Neural cell (in vitro differentiated cells): Measurements from ENCODE around the gene EGLN2. TPM values are rescaled to one million over a fixed set of nuclear protein-coding genes. Genes with fewer than 3 reads are reported as not detected.
"Not testable (repeated sequence)": the region's sequence is repeated elsewhere in the genome, so short reads cannot be mapped to it uniquely, and the experiment has no call there.

ENCODE experiments used
- H2AFZ ChIP-seq: fragments of 200-600, 300-800 bp; sonication (generic), shearing (Covaris generic); 2 replicates; pipeline ENCODE4 v1.6.0; 2014; ENCODE audit warnings: low read depth, mild to moderate bottlenecking, antibody characterized with exemption, low read length, moderate library complexity
- H3F3A ChIP-seq: fragments of 200-600 bp; shearing (Covaris generic); 2 replicates; pipeline ENCODE4 v1.6.1; 2016; ENCODE audit warnings: mild to moderate bottlenecking, moderate library complexity, mixed read lengths, antibody characterized with exemption, low read length; ENCODE audit not compliant: insufficient read depth, poor library complexity, severe bottlenecking
- H3K27ac ChIP-seq: fragments of 200-600, 300-800 bp; sonication (generic), shearing (Covaris generic); 2 replicates; pipeline ENCODE4 v1.5.1; 2014; ENCODE audit warnings: mild to moderate bottlenecking, low read length, moderate library complexity
- H3K27me3 ChIP-seq: fragments of 300-800, 200-600 bp; sonication (generic), shearing (Covaris generic); 2 replicates; pipeline ENCODE4 v1.6.0; 2014; ENCODE audit warnings: mild to moderate bottlenecking, low read depth, low read length, moderate library complexity; ENCODE audit not compliant: insufficient read depth
- H3K36me3 ChIP-seq: fragments of 300-800, 200-600 bp; sonication (generic), shearing (Covaris generic); 2 replicates; pipeline ENCODE4 v1.5.1; 2014; ENCODE audit warnings: mild to moderate bottlenecking, antibody characterized with exemption, low read length, moderate library complexity; ENCODE audit not compliant: insufficient read depth
- H3K4me2 ChIP-seq: fragments of 300-800, 200-600 bp; sonication (generic), shearing (Covaris generic); 2 replicates; pipeline ENCODE4 v1.6.0; 2014; ENCODE audit warnings: mild to moderate bottlenecking, low read length
- H3K4me3 ChIP-seq: fragments of 300-800, 200-600 bp; sonication (generic), shearing (Covaris generic); 2 replicates; pipeline ENCODE4 v1.5.1; 2014; ENCODE audit warnings: mild to moderate bottlenecking, low read length, moderate library complexity
- H3K79me2 ChIP-seq: fragments of 200-600 bp; shearing (Covaris generic); replicated peaks from 2 replicates; pipeline ENCODE4 v1.6.0; 2014; ENCODE audit warnings: mild to moderate bottlenecking, low read length, moderate library complexity; ENCODE audit not compliant: insufficient read depth
- H3K9ac ChIP-seq: fragments of 300-800, 200-600 bp; sonication (generic), shearing (Covaris generic); 2 replicates; pipeline ENCODE4 v1.6.1; 2016; ENCODE audit warnings: mild to moderate bottlenecking, low read length, mixed read lengths
- H3K9me2 ChIP-seq: fragments of 200-600 bp; shearing (Covaris generic); 2 replicates; pipeline ENCODE4 v1.6.1; 2016; ENCODE audit warnings: mild to moderate bottlenecking, low read length, mixed read lengths; ENCODE audit not compliant: insufficient read depth
- H3K9me3 ChIP-seq: fragments of 200-600, 300-800 bp; sonication (generic), shearing (Covaris generic); 2 replicates; pipeline ENCODE4 v1.6.1; 2016; ENCODE audit warnings: mild to moderate bottlenecking, mixed run types, low read length, moderate library complexity, mixed read lengths
- H4K20me1 ChIP-seq: fragments of 200-600 bp; shearing (Covaris generic); 2 replicates; pipeline ENCODE4 v1.6.1; 2016; ENCODE audit warnings: mild to moderate bottlenecking, mixed run types; ENCODE audit not compliant: insufficient read depth
- EP300 ChIP-seq: fragments of 450-650 bp; conservative IDR thresholded peaks from 2 replicates; pipeline ENCODE4 v1.6.1; 2014; ENCODE audit warnings: antibody characterized with exemption, mild to moderate bottlenecking, moderate library complexity; ENCODE audit not compliant: poor library complexity, severe bottlenecking
- EZH2 ChIP-seq: fragments of 200-600, 300-800 bp; shearing (Covaris generic), sonication (generic); IDR thresholded peaks from 2 replicates; pipeline ENCODE4 v1.6.1; 2014; ENCODE audit warnings: antibody characterized with exemption, low read length, borderline replicate concordance, mild to moderate bottlenecking; ENCODE audit not compliant: insufficient read depth, poor library complexity, severe bottlenecking
- MXI1 ChIP-seq: fragments of 450-650 bp; conservative IDR thresholded peaks from 2 replicates; pipeline ENCODE4 v1.6.1; 2014; ENCODE audit warnings: antibody characterized with exemption, mild to moderate bottlenecking; ENCODE audit not compliant: poor library complexity, severe bottlenecking
- POLR2AphosphoS5 ChIP-seq: IDR thresholded peaks from 2 replicates; pipeline ENCODE4 v1.6.1; 2012
- RAD21 ChIP-seq: fragments of 450-650 bp; conservative IDR thresholded peaks from 2 replicates; pipeline ENCODE4 v1.6.1; 2014; ENCODE audit warnings: antibody characterized with exemption, mild to moderate bottlenecking, moderate library complexity
- SMC3 ChIP-seq: fragments of 450-650 bp; conservative IDR thresholded peaks from 2 replicates; pipeline ENCODE4 v1.6.1; 2014; ENCODE audit warnings: antibody characterized with exemption, mild to moderate bottlenecking, moderate library complexity; ENCODE audit not compliant: poor library complexity
- TAF1 ChIP-seq: IDR thresholded peaks from 2 replicates; pipeline ENCODE4 v1.6.1; 2012; ENCODE audit warnings: low read depth
- polyA plus RNA-seq: library from polyadenylated mRNA; depleted of rRNA; stranded (reverse); fragments of >200 nt; gene quantifications from 2 replicates; pipeline ENCODE4 v1.2.3, GENCODE V29; 2014
- TF ChIP-seq, protein P1 (sequence below): fragments of 450-650 bp; IDR thresholded peaks from 2 replicates; pipeline ENCODE4 v1.5.1; 2014; ENCODE audit warnings: antibody characterized with exemption, mild to moderate bottlenecking, moderate library complexity; ENCODE audit not compliant: poor library complexity, severe bottlenecking
- TF ChIP-seq, protein P2 (sequence below): IDR thresholded peaks from 2 replicates; pipeline ENCODE4 v1.6.1; 2012; ENCODE audit warnings: borderline replicate concordance

The EGLN2 gene
- polyA plus RNA-seq, 1 donor from 2014 or later = 112 TPM

DNA sequence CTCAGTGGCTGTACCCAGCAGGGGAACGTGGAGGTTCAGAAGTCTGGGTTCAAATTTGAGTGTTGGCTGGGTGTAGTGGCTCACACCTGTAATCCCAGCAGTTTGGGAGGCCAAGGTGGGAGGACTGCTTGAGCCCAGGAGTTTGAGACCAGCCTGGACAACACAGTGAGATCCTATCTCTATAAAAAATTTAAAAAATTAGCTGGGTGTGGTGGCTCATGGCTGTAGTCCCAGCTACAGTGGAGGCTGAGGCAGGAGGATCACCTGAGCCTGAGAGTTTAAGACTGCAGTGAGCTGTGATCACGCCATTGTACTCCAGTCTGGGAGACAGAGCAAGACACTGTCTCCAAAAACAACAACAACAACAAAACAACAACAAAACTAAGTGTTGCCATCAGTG, 14.8 kb upstream of the EGLN2 start:
- H3K36me3 ChIP-seq, H3K27ac ChIP-seq, H2AFZ ChIP-seq, H3K9ac ChIP-seq, H3K9me2 ChIP-seq, H3K9me3 ChIP-seq, H3F3A ChIP-seq, H3K27me3 ChIP-seq, H3K79me2 ChIP-seq, H4K20me1 ChIP-seq, H3K4me3 ChIP-seq, H3K4me2 ChIP-seq: not testable (repeated sequence)

DNA sequence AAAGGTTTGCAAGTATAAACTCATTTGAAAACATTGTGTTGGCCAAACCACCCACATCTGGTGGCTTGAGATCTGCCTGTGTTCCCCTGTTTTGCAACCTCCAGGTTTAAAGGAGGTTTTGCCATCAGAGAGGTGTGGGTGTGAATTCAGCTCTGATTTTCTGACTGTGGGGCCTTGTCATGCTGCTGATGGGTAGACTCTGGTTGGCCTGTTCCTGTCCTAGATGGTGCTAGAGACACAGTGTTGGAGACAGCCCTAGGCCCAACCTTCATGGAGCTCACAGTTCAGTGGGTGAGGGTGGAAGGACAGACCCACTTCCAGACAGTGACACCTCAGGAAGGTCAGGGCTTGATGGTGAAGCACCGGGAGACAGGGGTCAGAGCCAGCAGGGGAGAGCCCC, 13.5 kb upstream of the EGLN2 start:
- Histone ChIP-seq H3K9ac (no peak overlapping the region), H3K9me2 (no peaks in the 10 kb centered on the region), H3K36me3 (no peaks in the 10 kb centered on the region), H4K20me1 (no peaks in the 10 kb centered on the region), H3K79me2 (no peaks in the 10 kb centered on the region), H3F3A (no peaks in the 10 kb centered on the region), H2AFZ (no peak overlapping the region), H3K27me3 (no peaks in the 10 kb centered on the region), H3K9me3 (no peaks in the 10 kb centered on the region), H3K4me3 (no peak overlapping the region), H3K27ac (no peak overlapping the region), H3K4me2 (no peak overlapping the region)
- TF ChIP-seq, protein P1, sequence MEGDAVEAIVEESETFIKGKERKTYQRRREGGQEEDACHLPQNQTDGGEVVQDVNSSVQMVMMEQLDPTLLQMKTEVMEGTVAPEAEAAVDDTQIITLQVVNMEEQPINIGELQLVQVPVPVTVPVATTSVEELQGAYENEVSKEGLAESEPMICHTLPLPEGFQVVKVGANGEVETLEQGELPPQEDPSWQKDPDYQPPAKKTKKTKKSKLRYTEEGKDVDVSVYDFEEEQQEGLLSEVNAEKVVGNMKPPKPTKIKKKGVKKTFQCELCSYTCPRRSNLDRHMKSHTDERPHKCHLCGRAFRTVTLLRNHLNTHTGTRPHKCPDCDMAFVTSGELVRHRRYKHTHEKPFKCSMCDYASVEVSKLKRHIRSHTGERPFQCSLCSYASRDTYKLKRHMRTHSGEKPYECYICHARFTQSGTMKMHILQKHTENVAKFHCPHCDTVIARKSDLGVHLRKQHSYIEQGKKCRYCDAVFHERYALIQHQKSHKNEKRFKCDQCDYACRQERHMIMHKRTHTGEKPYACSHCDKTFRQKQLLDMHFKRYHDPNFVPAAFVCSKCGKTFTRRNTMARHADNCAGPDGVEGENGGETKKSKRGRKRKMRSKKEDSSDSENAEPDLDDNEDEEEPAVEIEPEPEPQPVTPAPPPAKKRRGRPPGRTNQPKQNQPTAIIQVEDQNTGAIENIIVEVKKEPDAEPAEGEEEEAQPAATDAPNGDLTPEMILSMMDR = no peak
- TF ChIP-seq, protein P2, sequence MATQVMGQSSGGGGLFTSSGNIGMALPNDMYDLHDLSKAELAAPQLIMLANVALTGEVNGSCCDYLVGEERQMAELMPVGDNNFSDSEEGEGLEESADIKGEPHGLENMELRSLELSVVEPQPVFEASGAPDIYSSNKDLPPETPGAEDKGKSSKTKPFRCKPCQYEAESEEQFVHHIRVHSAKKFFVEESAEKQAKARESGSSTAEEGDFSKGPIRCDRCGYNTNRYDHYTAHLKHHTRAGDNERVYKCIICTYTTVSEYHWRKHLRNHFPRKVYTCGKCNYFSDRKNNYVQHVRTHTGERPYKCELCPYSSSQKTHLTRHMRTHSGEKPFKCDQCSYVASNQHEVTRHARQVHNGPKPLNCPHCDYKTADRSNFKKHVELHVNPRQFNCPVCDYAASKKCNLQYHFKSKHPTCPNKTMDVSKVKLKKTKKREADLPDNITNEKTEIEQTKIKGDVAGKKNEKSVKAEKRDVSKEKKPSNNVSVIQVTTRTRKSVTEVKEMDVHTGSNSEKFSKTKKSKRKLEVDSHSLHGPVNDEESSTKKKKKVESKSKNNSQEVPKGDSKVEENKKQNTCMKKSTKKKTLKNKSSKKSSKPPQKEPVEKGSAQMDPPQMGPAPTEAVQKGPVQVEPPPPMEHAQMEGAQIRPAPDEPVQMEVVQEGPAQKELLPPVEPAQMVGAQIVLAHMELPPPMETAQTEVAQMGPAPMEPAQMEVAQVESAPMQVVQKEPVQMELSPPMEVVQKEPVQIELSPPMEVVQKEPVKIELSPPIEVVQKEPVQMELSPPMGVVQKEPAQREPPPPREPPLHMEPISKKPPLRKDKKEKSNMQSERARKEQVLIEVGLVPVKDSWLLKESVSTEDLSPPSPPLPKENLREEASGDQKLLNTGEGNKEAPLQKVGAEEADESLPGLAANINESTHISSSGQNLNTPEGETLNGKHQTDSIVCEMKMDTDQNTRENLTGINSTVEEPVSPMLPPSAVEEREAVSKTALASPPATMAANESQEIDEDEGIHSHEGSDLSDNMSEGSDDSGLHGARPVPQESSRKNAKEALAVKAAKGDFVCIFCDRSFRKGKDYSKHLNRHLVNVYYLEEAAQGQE = no peak
- no peak for TF ChIP-seq EZH2
- TF ChIP-seq TAF1 = no peak
- TF ChIP-seq RAD21 = no peak
- TF ChIP-seq SMC3 = no peak
- no peak for TF ChIP-seq EP300
- no peak for TF ChIP-seq MXI1
- no peak for TF ChIP-seq POLR2AphosphoS5
